HFF-Myc (cell line): Measurements from ENCODE around the gene GALM.

ENCODE experiments used
- DNase-seq: peaks from one replicate; pipeline ENCODE4 v3.0.0-alpha.2; 2011; ENCODE audit warnings: low read depth; ENCODE audit errors: extremely low read depth
- H3K4me3 ChIP-seq: replicated peaks from 2 replicates; pipeline ENCODE4 v1.5.1; 2011; ENCODE audit warnings: low read depth, mild to moderate bottlenecking, control low read depth, low read length
- TF ChIP-seq, protein P1 (sequence below): IDR thresholded peaks from 2 replicates; pipeline ENCODE4 v1.5.1; 2012; ENCODE audit warnings: mild to moderate bottlenecking, low read depth, low read length, control low read depth; ENCODE audit errors: missing control alignments

GALM gene

DNA sequence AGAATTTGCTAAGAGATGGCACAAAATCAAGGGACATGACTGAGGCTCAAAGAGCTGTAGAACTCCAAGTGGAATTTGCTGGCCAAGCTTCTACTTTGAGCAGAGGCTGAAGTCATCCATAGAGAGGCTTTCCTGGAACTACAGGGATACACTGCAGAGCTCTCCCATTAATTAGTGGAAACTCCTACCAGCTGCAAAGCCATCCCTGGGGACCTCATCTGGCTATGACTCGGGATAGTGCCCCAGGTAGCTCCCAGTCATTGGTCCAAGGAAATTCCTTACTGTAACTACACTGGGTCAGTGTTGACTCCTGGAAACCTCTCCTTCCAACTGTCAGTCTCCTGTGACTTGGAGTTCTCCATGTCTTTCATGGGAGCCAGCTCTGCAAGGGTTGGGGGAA is 10.5 kb upstream of the GALM start:
- no peak for DNase-seq
- TF ChIP-seq, protein P1, sequence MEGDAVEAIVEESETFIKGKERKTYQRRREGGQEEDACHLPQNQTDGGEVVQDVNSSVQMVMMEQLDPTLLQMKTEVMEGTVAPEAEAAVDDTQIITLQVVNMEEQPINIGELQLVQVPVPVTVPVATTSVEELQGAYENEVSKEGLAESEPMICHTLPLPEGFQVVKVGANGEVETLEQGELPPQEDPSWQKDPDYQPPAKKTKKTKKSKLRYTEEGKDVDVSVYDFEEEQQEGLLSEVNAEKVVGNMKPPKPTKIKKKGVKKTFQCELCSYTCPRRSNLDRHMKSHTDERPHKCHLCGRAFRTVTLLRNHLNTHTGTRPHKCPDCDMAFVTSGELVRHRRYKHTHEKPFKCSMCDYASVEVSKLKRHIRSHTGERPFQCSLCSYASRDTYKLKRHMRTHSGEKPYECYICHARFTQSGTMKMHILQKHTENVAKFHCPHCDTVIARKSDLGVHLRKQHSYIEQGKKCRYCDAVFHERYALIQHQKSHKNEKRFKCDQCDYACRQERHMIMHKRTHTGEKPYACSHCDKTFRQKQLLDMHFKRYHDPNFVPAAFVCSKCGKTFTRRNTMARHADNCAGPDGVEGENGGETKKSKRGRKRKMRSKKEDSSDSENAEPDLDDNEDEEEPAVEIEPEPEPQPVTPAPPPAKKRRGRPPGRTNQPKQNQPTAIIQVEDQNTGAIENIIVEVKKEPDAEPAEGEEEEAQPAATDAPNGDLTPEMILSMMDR: no peak
- no peak overlapping the region for H3K4me3 ChIP-seq

DNA sequence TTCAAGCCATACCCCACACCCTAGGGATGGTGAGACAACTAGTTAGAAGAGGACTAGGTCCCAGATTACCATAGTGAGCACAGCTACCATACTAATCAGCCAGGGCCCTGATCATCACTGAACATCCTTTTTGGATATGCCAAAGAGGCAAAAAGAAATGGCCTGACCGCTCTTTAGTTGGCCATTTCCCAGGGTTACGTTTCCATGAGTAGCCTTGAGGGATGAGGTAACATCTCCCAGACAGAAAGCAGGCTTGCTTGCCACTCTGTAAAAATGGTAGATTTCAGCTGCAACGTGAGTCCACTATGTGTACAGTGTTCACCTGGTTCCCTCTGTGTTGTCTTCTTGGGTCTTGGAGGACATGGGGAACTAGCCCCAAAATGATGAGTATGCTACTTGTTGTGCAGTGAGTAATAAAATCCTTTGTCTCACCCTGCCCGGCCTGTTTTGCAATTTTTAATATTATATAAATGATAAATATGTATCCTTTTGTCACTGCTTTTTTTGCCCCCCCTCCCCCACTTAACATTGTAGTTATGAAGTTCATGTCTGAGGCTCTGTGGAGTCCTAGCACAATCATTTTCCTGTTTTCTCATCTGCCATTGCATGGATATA is 8.9 kb upstream of the GALM start:
- no peak overlapping the region for H3K4me3 ChIP-seq
- TF ChIP-seq, protein P1: no peak
- no peak for DNase-seq

DNA sequence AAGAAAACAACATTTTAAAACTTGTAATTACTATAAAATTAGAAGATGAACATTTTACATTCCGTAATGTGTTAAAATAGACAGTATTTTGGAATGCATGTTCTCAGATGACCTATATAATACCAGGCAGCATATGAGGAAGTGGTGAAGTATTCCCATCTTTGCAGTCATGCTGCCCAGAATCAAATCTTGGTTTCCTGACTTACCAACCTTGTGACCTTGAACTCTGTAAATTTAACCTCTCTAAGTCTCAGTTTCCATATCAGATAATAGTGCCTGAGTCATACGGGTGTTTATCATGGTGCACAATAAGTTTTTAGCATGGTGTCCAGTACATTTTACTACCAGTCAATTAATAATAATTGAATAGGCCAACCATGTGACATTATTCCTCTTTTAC is 7.3 kb upstream of the GALM start:
- no peak overlapping the region for H3K4me3 ChIP-seq
- DNase-seq: no peak
- TF ChIP-seq, protein P1: no peak

DNA sequence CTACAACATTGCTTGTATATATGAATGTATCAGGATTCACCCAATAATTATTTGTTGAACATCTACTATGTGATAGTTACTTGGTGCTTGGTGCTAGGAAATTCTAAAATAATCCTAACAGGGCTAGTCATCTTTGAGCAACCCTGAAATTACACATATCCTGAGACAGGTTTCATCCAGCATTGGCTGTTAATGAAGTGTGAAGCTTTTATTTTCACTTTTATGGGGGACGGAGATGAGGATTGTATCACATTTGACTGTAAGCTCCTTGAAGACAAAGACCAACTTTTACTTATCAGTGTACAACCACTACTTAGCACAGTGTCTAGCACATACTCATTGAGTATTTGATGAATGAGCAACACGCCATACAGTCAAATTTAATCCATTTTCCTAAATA is 6.8 kb upstream of the GALM start:
- H3K4me3 ChIP-seq: no peak overlapping the region
- TF ChIP-seq, protein P1: no peak
- no peak for DNase-seq

DNA sequence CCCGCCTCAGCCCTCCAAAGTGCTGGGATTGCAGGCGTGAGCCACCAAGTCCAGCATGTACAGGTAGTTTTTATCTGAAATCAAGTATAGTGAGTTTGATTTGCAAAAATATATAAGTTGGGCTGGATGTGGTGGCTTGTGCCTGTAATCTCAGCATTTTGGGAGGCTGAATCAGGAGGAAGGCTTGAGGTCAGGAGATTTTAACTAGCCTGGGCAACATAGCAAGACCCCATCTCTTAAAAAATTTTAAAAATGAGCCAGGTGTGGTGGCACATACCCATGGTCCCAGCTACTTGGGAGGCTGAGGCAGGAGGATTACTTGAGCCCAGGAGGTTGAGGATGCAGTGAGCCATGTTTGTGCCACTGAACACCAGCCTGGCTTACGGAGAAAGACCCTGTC is 5.6 kb upstream of the GALM start:
- TF ChIP-seq, protein P1: no peak
- DNase-seq: no peak
- H3K4me3 ChIP-seq: no peak overlapping the region

DNA sequence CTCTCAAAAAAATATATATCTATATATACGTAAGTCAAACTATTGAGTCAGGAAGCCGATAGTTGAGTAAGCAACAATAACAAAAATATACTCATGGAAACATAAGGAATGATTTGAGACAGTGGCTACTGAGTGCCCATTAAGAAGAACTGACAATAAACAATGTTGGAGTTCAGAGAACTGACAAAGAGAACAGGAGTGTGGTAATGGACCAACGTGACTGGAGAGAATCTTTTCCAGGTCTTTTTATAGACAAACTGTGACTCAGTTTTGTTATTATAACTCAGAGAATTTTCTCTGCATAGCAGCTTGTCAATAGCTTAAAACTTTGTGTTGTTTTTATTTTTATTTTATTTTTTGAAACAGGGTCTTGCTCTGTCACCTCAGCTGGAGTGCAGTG is 4.6 kb upstream of the GALM start:
- H3K4me3 ChIP-seq: no peak overlapping the region
- DNase-seq: no peak
- TF ChIP-seq, protein P1: no peak

DNA sequence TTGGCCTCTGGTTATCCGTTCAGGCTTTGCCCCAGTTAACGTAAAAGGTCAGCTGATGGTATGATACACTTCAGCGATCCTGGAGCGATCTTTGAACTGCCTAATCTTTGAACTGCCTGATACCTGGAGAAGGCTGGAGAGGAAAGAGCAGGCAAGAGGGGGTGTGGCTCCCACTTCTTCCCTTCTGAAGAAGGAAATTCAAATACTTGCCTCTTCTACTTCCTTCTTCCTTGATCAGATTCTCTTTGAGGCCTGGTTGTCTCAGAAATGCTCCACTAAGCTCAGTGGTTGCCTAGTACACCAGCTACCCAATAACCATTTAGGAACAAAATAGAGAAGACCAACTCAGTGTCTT is 619 bp downstream of the GALM start:
- TF ChIP-seq, protein P1: no peak
- no peak for DNase-seq
- peak overlapping the region; percentile 58 for H3K4me3 ChIP-seq
